Activated CD8-positive, alpha-beta memory T cell treated with anti-CD3 and anti-CD28 coated beads, Interleukin-2, amount 50 U/mL, for 48 hours (primary cell): ENCODE measurements around the gene SLC22A5.
A peak's percentile ranks its signal among the peaks of the same experiment; 100 is the strongest.
"Not testable (repeated sequence)": the region's sequence is repeated elsewhere in the genome, so short reads cannot be mapped to it uniquely, and the experiment has no call there.

Experiments
- DNase-seq: peaks from one replicate; pipeline ENCODE4 v3.0.0-alpha.2; 2020

SLC22A5 gene

DNA sequence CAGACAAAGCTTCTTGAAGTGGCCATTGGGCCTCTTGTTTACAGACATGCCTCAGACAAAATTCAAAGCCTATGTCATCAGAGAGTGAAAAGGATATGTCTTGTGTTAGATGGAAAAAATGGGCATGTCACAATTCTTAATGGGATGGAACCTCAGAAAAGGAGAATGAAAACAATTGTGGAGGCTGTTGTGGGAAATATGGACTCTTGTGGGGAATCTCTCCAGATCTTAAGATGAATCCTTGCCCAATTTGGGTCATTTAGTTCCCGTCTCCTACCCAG is 19.5 kb downstream of the SLC22A5 start:
- no peak for DNase-seq

GRCh38 chr5:132389585-132390286 is 20.2 kb downstream of the SLC22A5 start:
- DNase-seq = no peak

DNA sequence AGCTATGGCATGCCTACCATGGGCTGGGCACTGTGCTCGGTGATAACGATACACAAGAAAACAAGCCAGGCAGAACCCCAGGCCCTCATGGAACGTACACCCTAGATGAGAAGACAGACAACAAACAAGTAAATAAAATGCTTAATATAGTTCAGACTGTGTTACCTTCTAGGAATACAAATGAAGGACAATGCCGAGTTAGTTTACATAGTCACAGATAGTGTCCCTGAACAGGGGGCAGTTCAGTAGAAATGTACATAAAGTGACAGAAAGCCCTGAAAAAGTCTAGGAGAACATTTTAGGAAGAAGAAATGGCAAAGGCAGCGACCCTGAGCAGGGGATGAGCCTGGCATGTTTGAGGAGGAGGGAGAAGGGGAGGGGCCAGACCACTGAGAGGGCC is 21.7 kb downstream of the SLC22A5 start:
- no peak for DNase-seq

DNA sequence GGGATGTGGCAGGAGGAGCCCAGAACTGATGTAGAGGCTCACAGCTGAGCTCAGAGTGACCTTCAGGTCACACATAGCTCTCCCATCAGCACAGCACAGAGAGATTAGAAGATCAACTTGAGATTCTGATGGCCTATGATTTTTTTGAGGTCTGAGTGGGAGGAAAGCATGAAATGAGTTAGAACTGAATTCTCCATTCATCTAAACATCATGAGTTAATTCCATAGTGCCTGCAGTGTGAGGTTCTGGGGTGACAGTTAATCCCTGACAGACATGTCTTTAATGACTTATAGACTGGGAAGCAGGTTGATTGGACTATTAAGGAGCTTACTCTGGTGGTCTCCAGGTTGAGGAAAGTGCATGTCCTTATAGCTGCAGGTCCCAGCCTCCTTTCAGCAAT is 22.4 kb downstream of the SLC22A5 start:
- no peak for DNase-seq

GRCh38 chr5:132392411-132392810 is 22.9 kb downstream of the SLC22A5 start:
- no peak for DNase-seq

- DNase-seq = no peak
These were observed 23.7 kb downstream of the SLC22A5 start for GRCh38 chr5:132392978-132393825.

DNA sequence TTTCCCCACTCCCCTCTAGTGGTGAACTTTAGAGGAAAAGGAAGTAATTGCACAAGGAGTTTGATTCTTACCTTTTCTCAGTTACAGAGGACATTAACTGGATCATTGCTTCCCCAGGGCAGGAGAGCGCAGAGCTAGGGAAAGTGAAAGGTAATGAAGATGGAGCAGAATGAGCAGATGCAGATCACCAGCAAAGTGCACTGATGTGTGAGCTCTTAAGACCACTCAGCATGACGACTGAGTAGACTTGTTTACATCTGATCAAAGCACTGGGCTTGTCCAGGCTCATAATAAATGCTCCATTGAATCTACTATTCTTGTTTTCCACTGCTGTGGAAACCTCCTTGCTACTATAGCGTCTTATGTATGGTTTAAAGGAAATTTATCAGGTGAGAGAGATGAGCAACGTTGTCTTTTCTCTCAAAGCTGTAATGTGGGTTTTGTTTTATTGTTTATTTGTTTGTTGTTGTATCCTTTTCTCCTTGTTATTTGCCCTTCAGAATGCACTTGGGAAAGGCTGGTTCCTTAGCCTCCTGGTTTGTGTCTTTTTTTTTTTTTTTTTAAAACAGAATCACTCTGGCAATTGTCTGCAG is 25.3 kb downstream of the SLC22A5 start:
- no peak for DNase-seq

DNA sequence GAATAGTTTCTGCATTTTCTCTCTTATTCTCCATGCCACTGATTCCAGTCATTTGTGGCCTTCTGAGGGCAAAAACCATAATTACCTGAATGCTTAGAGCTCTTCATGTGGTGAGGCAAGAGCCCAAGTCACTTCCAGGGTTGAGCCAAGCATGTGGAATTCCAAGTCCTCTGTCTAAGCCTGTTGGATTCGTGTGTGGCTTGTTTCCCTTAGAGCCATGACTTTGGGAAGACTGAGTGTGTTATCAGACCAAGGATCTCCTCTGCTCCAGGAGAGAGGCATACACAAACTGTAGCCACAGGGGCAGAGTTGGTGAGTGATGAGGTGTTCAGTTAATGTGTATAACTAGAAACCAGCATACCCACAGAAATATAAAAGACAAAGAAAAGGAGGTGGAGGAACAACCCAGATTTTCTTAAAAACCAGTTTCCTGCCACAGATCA is 27.1 kb downstream of the SLC22A5 start:
- no peak for DNase-seq

- no peak for DNase-seq
These were observed 27.7 kb downstream of the SLC22A5 start for GRCh38 chr5:132397224-132397623.

DNA sequence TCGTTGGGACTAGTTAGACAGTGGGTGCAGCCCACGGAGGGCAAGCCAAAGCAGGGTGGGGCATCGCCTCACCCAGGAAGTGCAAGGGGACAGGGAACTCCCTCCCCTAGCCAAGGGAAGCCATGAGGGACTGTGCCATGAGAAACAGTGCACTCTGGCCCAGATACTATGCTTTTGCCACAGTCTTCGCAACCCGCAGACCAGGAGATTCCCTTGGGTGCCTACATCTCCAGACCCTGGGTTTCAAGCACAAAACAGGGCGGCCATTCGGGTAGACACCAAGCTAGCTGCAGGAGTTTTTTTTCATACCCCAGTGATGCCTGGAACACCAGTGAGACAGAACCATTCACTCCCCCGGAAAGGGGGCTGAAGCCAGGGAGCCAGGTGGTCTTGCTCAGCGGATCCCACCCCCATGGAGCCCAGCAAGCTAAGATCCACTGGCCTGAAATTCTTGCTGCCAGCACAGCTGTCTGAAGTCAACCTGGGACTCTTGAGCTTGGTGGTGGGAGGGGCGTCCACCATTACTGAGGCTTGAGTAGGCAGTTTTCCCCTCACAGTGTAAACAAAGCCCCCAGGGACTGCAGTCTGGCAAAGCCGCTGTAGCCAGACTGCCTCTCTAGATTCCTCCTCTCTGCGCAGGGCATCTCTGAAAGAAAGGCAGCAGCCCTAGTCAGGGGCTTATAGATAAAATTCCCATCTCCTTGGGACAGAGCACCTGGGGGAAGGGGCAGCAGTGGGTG is 28.6 kb downstream of the SLC22A5 start:
- DNase-seq = not testable (repeated sequence)

DNA sequence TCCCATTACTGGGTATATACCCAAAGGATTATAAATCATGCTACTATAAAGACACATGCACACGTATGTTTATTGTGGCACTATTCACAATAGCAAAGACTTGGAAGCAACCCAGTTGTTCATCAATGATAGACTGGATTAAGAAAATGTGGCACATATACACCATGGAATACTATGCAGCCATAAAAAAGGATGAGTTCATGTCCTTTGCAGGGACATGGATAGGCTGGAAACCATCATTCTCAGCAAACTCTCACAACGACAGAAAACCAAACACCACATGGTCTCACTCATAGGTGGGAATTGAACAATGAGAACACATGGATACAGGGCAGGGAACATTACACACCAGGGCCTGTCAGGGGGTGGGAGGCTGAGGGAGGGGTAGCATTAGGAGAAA is 34.5 kb downstream of the SLC22A5 start:
- not testable (repeated sequence) for DNase-seq

- no peak for DNase-seq
These were observed 36.1 kb downstream of the SLC22A5 start for GRCh38 chr5:132405646-132406045.

DNA sequence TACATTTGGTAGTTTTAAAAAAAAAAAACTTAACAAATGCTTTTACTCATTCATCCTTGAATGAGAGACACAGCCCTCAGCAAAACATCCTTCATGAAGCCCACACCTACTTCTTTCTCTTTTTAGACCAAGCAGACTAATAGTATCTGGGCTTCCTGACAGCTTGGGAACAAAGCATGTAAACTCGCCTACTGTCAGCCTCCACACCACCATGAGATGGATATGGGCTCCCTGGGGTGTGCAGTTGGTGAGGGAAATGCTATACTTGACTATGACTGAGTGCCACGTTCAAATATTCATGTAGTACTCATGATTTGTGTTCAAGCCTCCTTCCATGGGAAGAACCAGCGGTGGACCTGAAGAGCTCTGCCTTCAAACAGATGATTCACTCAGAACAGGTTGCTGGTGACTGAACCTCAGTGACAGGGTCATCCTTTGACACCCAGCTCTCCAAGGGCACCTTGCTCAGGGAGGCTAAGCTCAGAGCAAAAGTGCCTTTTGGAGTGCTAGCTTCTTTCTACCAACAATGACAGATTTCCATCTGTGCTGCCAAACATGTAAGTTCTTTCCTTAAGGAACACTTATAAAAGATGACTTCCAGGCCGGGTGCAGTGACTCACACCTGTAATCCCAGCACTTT is 36.8 kb downstream of the SLC22A5 start:
- DNase-seq = no peak

GRCh38 chr5:132407970-132408369 is 38.5 kb downstream of the SLC22A5 start:
- DNase-seq = no peak

DNA sequence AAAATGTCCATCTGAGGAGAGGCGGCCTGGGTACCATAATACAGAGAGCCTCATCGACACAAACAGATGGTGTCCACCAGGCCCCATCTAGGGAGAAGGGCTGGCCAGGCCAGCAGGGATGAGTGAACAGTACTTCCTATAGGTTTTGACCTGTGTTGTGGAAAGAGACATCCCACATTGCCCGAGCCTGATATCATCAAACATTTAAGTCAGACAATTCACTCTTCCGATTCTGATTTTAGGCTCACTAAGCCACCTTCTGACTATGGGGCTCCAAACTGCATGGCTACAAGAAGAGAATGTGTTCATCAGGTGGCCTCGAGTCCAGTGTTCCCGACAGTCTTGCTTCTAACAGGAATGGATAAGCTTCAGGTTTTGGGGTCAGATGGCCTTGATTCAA is 38.9 kb downstream of the SLC22A5 start:
- DNase-seq = no peak

DNA sequence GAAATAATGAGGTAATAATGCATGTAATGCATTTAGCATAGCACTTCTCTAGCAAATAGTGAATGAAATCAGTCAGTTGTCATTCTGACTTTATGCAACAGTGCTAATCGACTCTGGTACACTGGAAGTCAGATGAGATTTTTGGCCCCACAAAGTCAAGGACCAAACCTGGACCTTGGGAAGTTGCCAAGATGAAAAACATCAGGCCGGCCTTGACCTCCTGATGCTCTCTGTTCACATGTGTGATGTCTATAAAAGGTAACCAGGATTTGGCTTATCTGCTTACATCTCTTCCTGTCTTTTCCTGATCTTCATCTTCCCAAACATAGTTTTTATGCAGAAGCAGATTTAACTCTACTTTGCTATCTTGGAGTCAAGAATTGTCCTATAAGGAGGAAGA is 39.5 kb downstream of the SLC22A5 start:
- DNase-seq = no peak

DNA sequence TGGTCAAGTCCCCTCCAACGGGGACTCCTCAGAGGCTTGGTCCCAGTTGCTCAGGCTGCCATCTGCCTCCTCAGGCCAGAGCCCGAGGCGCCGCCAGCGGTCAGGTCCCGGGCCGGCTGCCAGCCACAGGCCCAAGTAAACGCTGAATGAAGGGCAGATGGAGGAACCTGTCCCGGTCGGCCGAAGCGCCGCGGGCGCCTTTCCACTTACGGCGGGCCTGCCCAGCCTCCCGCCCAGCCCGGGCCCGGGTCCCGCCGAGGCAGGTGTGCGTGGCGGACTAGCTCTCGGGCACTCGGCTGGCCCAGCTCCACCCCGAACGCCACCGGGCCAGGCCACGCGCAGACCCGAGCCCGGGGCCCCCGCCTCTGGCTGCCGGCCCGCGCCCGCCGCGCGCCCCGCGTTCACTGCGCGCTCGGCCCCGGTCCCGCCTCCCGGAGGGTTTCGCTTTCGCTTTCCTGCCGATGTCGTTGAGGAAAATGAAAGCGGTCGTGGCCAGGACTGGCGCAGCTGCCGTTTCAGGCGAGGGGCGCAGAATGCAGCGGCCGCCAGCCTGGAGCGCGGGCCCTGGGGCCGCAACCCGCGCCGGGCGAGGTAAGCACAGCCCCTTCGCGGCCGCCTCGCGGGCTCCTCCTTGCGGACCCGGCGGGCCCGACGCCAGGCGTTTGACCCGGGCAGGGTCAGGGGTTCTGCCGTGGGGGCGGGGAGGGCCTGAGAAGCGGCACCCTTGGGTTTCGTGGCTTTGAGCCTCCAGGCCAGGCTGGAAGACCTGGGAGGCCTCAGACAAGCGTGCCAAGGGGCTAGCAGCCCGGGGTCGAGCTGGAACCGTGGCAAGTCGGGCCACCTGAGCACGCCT is 41.2 kb downstream of the SLC22A5 start:
- DNase-seq = peak; percentile 91

GRCh38 chr5:132411304-132412013 is 41.9 kb downstream of the SLC22A5 start:
- DNase-seq = no peak

DNA sequence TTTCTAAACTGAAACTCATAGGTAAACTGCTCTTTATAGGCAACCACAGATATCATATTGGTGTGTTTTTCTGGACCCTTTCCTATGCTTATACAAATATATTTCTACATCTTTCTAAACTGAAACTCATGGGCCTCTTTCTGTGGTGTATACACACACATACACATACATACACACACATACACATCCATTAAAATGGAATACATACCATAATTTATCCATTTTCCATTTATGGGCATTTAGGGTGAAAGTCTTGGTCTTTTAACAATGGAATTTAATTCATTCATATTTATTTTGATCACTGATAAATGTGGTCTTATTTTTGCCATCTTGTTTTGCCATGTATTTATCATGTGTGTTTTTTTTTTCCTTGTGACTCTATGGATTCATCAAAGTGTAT is 44.1 kb downstream of the SLC22A5 start:
- no peak for DNase-seq

GRCh38 chr5:132414634-132415378 is 45.3 kb downstream of the SLC22A5 start:
- DNase-seq = no peak
